SK-N-SH (cell line): Measurements from ENCODE around the gene TSPAN4. TPM values are rescaled to one million over a fixed set of nuclear protein-coding genes. Genes with fewer than 3 reads are reported as not detected.

ENCODE experiments used
- CTCF ChIA-PET: fragments of 300-600, 350-600 bp; formaldehyde crosslinking; extraction: SDS; loops from one replicate; lab custom pipeline; 2021; lab: Yijun Ruan, JAX
- POLR2A ChIA-PET: fragments of 350-600 bp; sonication (Branson Sonifier 250); formaldehyde crosslinking; extraction: SDS; loops from one replicate; lab custom pipeline; 2020; ENCODE audit warnings: antibody characterized with exemption, inconsistent platforms; lab: Yijun Ruan, JAX
- DNase-seq: peaks from one replicate; pipeline ENCODE4 v3.0.0; 2012
- H2AFZ ChIP-seq: fragments of 200-600 bp; sonication (generic); 2 replicates; pipeline ENCODE4 v1.8.1; 2016; ENCODE audit warnings: antibody characterized with exemption, mild to moderate bottlenecking, low read depth
- H3F3A ChIP-seq: fragments of 200-600 bp; sonication (generic); replicated peaks from 2 replicates; pipeline ENCODE3; 2016; ENCODE audit warnings: antibody characterized with exemption, mild to moderate bottlenecking; ENCODE audit not compliant: insufficient read depth
- H3K27ac ChIP-seq, 2 experiments: fragments of 200-500 bp in 1 of 2; fragments of 200-600 bp in 1 of 2; sonication (Bioruptor generic) in 1 of 2; sonication (generic), shearing (Covaris generic) in 1 of 2; 2 replicates each; pipeline versions ENCODE4 v1.5.1 to v1.6.1; 2014 to 2016; ENCODE audit warnings: low read depth in 2 of 2, inconsistent platforms in 1 of 2, low read length in 1 of 2, mild to moderate bottlenecking in 1 of 2, mixed read lengths in 1 of 2
- H3K27me3 ChIP-seq: fragments of 200-600 bp; sonication (generic), shearing (Covaris generic); 2 replicates; pipeline ENCODE4 v1.6.1; 2016; ENCODE audit warnings: mixed run types; ENCODE audit not compliant: insufficient read depth
- H3K36me3 ChIP-seq, 2 experiments: fragments of 200-500 bp in 1 of 2; fragments of 200-600 bp in 1 of 2; sonication (Bioruptor generic) in 1 of 2; sonication (generic) in 1 of 2; replicated peaks in 1 of 2; 2 replicates each; pipeline versions ENCODE3 to v1.5.1; 2014 to 2016; ENCODE audit warnings: low read length in 1 of 2, mild to moderate bottlenecking in 1 of 2; ENCODE audit not compliant: insufficient read depth in 2 of 2, control insufficient read depth in 1 of 2
- H3K4me1 ChIP-seq, 2 experiments: fragments of 200-500 bp in 1 of 2; fragments of 200-600 bp in 1 of 2; sonication (Bioruptor generic) in 1 of 2; sonication (generic), shearing (Covaris generic) in 1 of 2; 2 replicates each; pipeline versions ENCODE4 v1.5.1 to v1.6.1; 2014 to 2016; ENCODE audit warnings: low read depth in 1 of 2, low read length in 1 of 2, mixed run types in 1 of 2; ENCODE audit not compliant: insufficient read depth in 2 of 2, control insufficient read depth in 1 of 2
- H3K4me2 ChIP-seq: fragments of 200-600 bp; sonication (generic), shearing (Covaris generic); 2 replicates; pipeline ENCODE4 v1.6.1; 2017; ENCODE audit warnings: mixed run types
- H3K4me3 ChIP-seq, 2 experiments: fragments of 200-500 bp in 1 of 2; fragments of 200-600 bp in 1 of 2; sonication (Bioruptor generic) in 1 of 2; sonication (generic), shearing (Covaris generic) in 1 of 2; 2 replicates each; pipeline versions ENCODE4 v1.5.1 to v1.8.1; 2014 to 2016; ENCODE audit warnings: low read depth in 2 of 2, inconsistent platforms in 1 of 2, low read length in 1 of 2, mild to moderate bottlenecking in 1 of 2, mixed read lengths in 1 of 2, moderate library complexity in 1 of 2
- H3K79me2 ChIP-seq: fragments of 200-600 bp; sonication (generic); 2 replicates; pipeline ENCODE4 v1.8.1; 2017; ENCODE audit warnings: mild to moderate bottlenecking; ENCODE audit not compliant: insufficient read depth
- H3K9ac ChIP-seq: fragments of 200-600 bp; sonication (generic); 2 replicates; pipeline ENCODE4 v1.6.1; 2017; ENCODE audit warnings: mixed run types
- H3K9me2 ChIP-seq: fragments of 200-600 bp; sonication (generic); 2 replicates; pipeline ENCODE4 v1.6.1; 2017; ENCODE audit warnings: mixed run types
- H3K9me3 ChIP-seq: fragments of 200-600 bp; sonication (generic); 2 replicates; pipeline ENCODE4 v1.6.1; 2017; ENCODE audit warnings: mixed run types, mild to moderate bottlenecking, moderate library complexity
- H4K20me1 ChIP-seq: fragments of 200-600 bp; sonication (generic); 2 replicates; pipeline ENCODE4 v1.6.1; 2017; ENCODE audit warnings: mild to moderate bottlenecking, mixed run types; ENCODE audit not compliant: insufficient read depth
- CHD2 ChIP-seq: fragments of 150-350 bp; IDR thresholded peaks from 2 replicates; pipeline ENCODE4 v1.6.1; 2018; ENCODE audit warnings: low read length; ENCODE audit not compliant: partially characterized antibody
- CTCF ChIP-seq: fragments of 200-600 bp; sonication (generic); IDR thresholded peaks from 2 replicates; pipeline ENCODE4 v1.6.1; 2017; ENCODE audit warnings: antibody characterized with exemption, mild to moderate bottlenecking, moderate library complexity
- ELF1 ChIP-seq: IDR thresholded peaks from 2 replicates; pipeline ENCODE4 v1.4.0; 2012
- EP300 ChIP-seq, 2 experiments: IDR thresholded peaks; 2 replicates each; pipeline versions ENCODE4 v1.4.0 to v1.6.1; 2012; ENCODE audit warnings: borderline replicate concordance in 1 of 2, low read depth in 1 of 2, low read length in 1 of 2
- EZH2phosphoT487 ChIP-seq: fragments of 200-600 bp; sonication (generic); IDR thresholded peaks from 2 replicates; pipeline ENCODE4 v1.6.1; 2017; ENCODE audit warnings: low read depth, mixed run types, mild to moderate bottlenecking, antibody characterized with exemption, moderate library complexity, borderline replicate concordance
- FOXJ3 ChIP-seq: sonication (generic); formaldehyde crosslinking; IDR thresholded peaks from 2 replicates; pipeline ENCODE4 v1.5.1; 2020; ENCODE audit warnings: mild to moderate bottlenecking, missing genetic modification reagents
- FOXM1 ChIP-seq: IDR thresholded peaks from 2 replicates; pipeline ENCODE4 v1.4.0; 2012; ENCODE audit warnings: low read depth, mild to moderate bottlenecking
- GABPA ChIP-seq: IDR thresholded peaks from 2 replicates; pipeline ENCODE4 v1.4.0; 2012; ENCODE audit warnings: low read depth, mild to moderate bottlenecking
- IRF3 ChIP-seq: fragments of 150-350 bp; IDR thresholded peaks from 2 replicates; pipeline ENCODE4 v1.6.1; 2016; ENCODE audit warnings: mild to moderate bottlenecking, low read depth, low read length
- JUND ChIP-seq: IDR thresholded peaks from 2 replicates; pipeline ENCODE4 v1.4.0; 2012
- MEF2A ChIP-seq: IDR thresholded peaks from 2 replicates; pipeline ENCODE4 v1.4.0; 2012; ENCODE audit warnings: low read depth, borderline replicate concordance
- NFIC ChIP-seq: IDR thresholded peaks from 2 replicates; pipeline ENCODE4 v1.4.0; 2012; ENCODE audit warnings: borderline replicate concordance
- NRF1 ChIP-seq: IDR thresholded peaks from 2 replicates; pipeline ENCODE4 v1.6.1; 2012; ENCODE audit warnings: low read depth, mild to moderate bottlenecking, low read length
- PBX3 ChIP-seq: IDR thresholded peaks from 2 replicates; pipeline ENCODE4; 2012
- RAD21 ChIP-seq: IDR thresholded peaks from 2 replicates; pipeline ENCODE4 v1.6.1; 2012; ENCODE audit warnings: mild to moderate bottlenecking, low read length
- RFX5 ChIP-seq: IDR thresholded peaks from 2 replicates; pipeline ENCODE4 v1.6.1; 2012; ENCODE audit warnings: mild to moderate bottlenecking, improper control_type of control experiment, low read length
- SIN3A ChIP-seq: IDR thresholded peaks from 2 replicates; pipeline ENCODE4 v1.6.1; 2012; ENCODE audit warnings: low read depth, mild to moderate bottlenecking, low read length, moderate library complexity, borderline replicate concordance
- SMC3 ChIP-seq: IDR thresholded peaks from 2 replicates; pipeline ENCODE4 v1.6.1; 2012; ENCODE audit warnings: low read depth, low read length, improper control_type of control experiment
- TAF1 ChIP-seq: IDR thresholded peaks from 2 replicates; pipeline ENCODE4 v1.6.1; 2012; ENCODE audit warnings: low read depth, mild to moderate bottlenecking, low read length, moderate library complexity, borderline replicate concordance
- TEAD4 ChIP-seq: IDR thresholded peaks from 2 replicates; pipeline ENCODE4 v1.4.0; 2012; ENCODE audit warnings: mild to moderate bottlenecking, borderline replicate concordance; ENCODE audit not compliant: insufficient read depth
- WGBS: methylation state at CpG from one replicate; pipeline ENCODE4 v1.1.6; 2017; ENCODE audit warnings: low lambda C conversion rate; 5-methylcytosine and 5-hydroxymethylcytosine counted together
- polyA plus RNA-seq, 3 experiments: library from polyadenylated mRNA; depleted of rRNA; stranded (reverse); fragments of >200 nt; gene quantifications; 2 replicates each; pipeline ENCODE4 v1.2.3, GENCODE V29; 2012
- TF ChIP-seq, protein P1 (sequence below): IDR thresholded peaks from 2 replicates; pipeline ENCODE4 v1.4.0; 2012; ENCODE audit warnings: low read depth
- TF ChIP-seq, protein P2 (sequence below): IDR thresholded peaks from 2 replicates; pipeline ENCODE4 v1.6.1; 2012; ENCODE audit warnings: mild to moderate bottlenecking, low read depth, low read length, moderate library complexity
- TF ChIP-seq, protein P3 (sequence below): IDR thresholded peaks from 2 replicates; pipeline ENCODE4 v1.4.0; 2012; ENCODE audit warnings: low read depth, borderline replicate concordance

Gene TSPAN4
- polyA plus RNA-seq, 1 of the 3 experiments (the other 2 are of a cell fraction): 226 TPM

- no peak for TF ChIP-seq RAD21
- TF ChIP-seq FOXJ3: no peak
- TF ChIP-seq, protein P1, sequence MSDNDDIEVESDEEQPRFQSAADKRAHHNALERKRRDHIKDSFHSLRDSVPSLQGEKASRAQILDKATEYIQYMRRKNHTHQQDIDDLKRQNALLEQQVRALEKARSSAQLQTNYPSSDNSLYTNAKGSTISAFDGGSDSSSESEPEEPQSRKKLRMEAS: no peak
- no peak for TF ChIP-seq CHD2
- TF ChIP-seq IRF3: no peak
- no peak for TF ChIP-seq MEF2A
- TF ChIP-seq PBX3: no peak
- TF ChIP-seq JUND: no peak
- no peak for TF ChIP-seq NFIC
- TF ChIP-seq EP300 (IDR thresholded peaks at IDR 0.05; ENCODE audit: borderline replicate concordance in 1 of 2, low read depth in 1 of 2, low read length in 1 of 2): no peak
Observed at GRCh38 chr11:911890-912219, 69.2 kb downstream of the TSPAN4 start (continued).

DNA sequence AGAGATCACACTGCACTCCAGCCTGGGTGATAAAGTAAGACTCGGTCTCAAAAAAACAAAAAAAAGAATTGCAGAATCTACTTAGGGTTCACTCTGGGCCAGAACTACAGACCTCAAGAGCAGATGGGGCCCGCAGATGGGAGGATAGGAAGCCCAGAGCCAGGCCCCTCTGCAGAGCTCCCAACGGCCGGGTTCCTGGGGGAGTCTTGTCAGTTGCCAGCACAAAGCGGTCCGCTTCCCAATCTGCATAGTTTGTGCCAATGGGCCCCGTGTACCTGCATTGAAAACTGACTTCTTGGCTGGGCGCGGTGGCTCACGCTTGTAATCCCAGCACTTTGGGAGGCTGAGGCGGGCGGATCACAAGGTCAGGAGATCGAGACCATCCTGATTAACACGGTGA is 69.6 kb downstream of the TSPAN4 start:
- no peaks in the 10 kb centered on the region for H3K36me3 ChIP-seq
- no peak overlapping the region for H3K9ac ChIP-seq
- peaks cover 29% of the 10 kb centered on the region for H3K79me2 ChIP-seq
- H3K4me3 ChIP-seq: no peak overlapping the region
- H3K4me2 ChIP-seq: no peak overlapping the region
- CTCF ChIA-PET: interaction anchor here (1.2 to 2.0 kb wide), 3 partner anchors 13 to 139 kb away, joined by 4 to 5 read pairs (median 5); partner anchors contain the start of gene AP2A2
- POLR2A ChIA-PET: interaction anchor here (0.6 kb wide), 1 partner anchor 14 kb away, joined by 3 read pairs; no protein-coding TSS in a partner anchor
- no peak for DNase-seq
- no peaks in the 10 kb centered on the region for H3K9me2 ChIP-seq
- no peaks in the 10 kb centered on the region for H3K9me3 ChIP-seq
- H3K27me3 ChIP-seq: no peaks in the 10 kb centered on the region
- H3K27ac ChIP-seq: no peak overlapping the region
- TF ChIP-seq TEAD4: no peak
- TF ChIP-seq, protein P2, sequence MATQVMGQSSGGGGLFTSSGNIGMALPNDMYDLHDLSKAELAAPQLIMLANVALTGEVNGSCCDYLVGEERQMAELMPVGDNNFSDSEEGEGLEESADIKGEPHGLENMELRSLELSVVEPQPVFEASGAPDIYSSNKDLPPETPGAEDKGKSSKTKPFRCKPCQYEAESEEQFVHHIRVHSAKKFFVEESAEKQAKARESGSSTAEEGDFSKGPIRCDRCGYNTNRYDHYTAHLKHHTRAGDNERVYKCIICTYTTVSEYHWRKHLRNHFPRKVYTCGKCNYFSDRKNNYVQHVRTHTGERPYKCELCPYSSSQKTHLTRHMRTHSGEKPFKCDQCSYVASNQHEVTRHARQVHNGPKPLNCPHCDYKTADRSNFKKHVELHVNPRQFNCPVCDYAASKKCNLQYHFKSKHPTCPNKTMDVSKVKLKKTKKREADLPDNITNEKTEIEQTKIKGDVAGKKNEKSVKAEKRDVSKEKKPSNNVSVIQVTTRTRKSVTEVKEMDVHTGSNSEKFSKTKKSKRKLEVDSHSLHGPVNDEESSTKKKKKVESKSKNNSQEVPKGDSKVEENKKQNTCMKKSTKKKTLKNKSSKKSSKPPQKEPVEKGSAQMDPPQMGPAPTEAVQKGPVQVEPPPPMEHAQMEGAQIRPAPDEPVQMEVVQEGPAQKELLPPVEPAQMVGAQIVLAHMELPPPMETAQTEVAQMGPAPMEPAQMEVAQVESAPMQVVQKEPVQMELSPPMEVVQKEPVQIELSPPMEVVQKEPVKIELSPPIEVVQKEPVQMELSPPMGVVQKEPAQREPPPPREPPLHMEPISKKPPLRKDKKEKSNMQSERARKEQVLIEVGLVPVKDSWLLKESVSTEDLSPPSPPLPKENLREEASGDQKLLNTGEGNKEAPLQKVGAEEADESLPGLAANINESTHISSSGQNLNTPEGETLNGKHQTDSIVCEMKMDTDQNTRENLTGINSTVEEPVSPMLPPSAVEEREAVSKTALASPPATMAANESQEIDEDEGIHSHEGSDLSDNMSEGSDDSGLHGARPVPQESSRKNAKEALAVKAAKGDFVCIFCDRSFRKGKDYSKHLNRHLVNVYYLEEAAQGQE: no peak
- no peak for TF ChIP-seq SIN3A
- TF ChIP-seq PBX3: no peak
- no peak for TF ChIP-seq MEF2A
- TF ChIP-seq CHD2: no peak
- TF ChIP-seq EZH2phosphoT487: no peak
- TF ChIP-seq TAF1: no peak
- TF ChIP-seq, protein P3, sequence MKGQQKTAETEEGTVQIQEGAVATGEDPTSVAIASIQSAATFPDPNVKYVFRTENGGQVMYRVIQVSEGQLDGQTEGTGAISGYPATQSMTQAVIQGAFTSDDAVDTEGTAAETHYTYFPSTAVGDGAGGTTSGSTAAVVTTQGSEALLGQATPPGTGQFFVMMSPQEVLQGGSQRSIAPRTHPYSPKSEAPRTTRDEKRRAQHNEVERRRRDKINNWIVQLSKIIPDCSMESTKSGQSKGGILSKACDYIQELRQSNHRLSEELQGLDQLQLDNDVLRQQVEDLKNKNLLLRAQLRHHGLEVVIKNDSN: no peak
- no peak for TF ChIP-seq ELF1
- TF ChIP-seq RFX5: no peak
- no peak for TF ChIP-seq SMC3
- no peak for TF ChIP-seq CTCF
- no peak for TF ChIP-seq GABPA
- no peak for TF ChIP-seq NRF1
- TF ChIP-seq FOXM1: no peak
- TF ChIP-seq JUND: no peak
- TF ChIP-seq, all 33 proteins: peak for 0
- no peaks in the 10 kb centered on the region for H3F3A ChIP-seq
- 98% methylated on average over 12 of the region's 14 CpGs for WGBS
- H4K20me1 ChIP-seq: 0 out of 2 replicates have a peak, but pooled peaks cover 3% of the 10 kb centered on the region
- no peak overlapping the region for H2AFZ ChIP-seq
- peaks cover 0 to 14% of the 10 kb centered on the region in 2 experiments; a peak in 1 of 4 replicates for H3K4me1 ChIP-seq
